ENCODE data around the gene NDUFS2. TPM values are rescaled to one million over a fixed set of nuclear protein-coding genes. Genes with fewer than 3 reads are reported as not detected.

The NDUFS2 gene
- total RNA-seq, 6 donors from 2014 or later = 65.7 to 194 (median 84.4) TPM

DNA sequence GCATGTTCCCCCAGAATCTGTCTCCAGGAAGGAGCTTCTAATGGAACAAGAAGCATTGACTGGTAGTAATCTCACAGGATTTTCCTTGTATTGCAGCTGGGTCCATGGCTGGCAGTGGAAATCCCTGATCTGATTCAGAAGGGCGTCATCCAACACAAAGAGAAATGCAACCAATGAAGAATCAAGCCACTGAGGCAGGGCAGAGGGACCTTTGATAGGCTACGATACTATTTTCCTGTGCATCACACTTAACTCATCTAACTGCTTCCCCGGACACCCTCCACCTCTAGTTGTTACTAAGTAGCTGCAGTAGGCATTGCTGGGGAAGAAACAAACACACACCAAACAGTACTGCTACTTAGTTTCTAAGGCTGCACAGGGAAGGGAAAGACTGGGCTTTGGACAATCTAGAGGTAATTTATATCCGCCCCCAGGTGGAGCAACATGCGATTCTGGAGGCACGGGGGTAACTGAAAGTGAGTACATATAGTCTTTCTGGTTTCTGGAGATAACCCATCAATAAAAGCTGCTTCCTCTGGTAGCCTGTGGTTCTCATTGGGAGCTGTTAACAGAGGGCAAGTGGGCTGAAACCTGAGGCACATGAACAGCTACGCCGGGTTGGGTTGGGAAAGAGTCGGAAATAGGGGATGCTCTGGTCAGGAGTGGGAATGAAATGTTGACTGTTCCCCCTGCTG, 43.7 kb upstream of the NDUFS2 start:
- ATAC-seq (ENCODE audit: low FRiP score in 2 of 2) = no peak
- TF ChIP-seq POLR2AphosphoS5 (IDR thresholded peaks at IDR 0.05) (no peak), POLR2A (IDR thresholded peaks at IDR 0.05) (no peak), EP300 (IDR thresholded peaks at IDR 0.05) (no peak)
- TF ChIP-seq, protein P1, sequence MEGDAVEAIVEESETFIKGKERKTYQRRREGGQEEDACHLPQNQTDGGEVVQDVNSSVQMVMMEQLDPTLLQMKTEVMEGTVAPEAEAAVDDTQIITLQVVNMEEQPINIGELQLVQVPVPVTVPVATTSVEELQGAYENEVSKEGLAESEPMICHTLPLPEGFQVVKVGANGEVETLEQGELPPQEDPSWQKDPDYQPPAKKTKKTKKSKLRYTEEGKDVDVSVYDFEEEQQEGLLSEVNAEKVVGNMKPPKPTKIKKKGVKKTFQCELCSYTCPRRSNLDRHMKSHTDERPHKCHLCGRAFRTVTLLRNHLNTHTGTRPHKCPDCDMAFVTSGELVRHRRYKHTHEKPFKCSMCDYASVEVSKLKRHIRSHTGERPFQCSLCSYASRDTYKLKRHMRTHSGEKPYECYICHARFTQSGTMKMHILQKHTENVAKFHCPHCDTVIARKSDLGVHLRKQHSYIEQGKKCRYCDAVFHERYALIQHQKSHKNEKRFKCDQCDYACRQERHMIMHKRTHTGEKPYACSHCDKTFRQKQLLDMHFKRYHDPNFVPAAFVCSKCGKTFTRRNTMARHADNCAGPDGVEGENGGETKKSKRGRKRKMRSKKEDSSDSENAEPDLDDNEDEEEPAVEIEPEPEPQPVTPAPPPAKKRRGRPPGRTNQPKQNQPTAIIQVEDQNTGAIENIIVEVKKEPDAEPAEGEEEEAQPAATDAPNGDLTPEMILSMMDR (IDR thresholded peaks at IDR 0.05) = no peak
- 64 to 67% methylated on average over 9 of the region's 9 CpGs for WGBS, 2 donors

DNA sequence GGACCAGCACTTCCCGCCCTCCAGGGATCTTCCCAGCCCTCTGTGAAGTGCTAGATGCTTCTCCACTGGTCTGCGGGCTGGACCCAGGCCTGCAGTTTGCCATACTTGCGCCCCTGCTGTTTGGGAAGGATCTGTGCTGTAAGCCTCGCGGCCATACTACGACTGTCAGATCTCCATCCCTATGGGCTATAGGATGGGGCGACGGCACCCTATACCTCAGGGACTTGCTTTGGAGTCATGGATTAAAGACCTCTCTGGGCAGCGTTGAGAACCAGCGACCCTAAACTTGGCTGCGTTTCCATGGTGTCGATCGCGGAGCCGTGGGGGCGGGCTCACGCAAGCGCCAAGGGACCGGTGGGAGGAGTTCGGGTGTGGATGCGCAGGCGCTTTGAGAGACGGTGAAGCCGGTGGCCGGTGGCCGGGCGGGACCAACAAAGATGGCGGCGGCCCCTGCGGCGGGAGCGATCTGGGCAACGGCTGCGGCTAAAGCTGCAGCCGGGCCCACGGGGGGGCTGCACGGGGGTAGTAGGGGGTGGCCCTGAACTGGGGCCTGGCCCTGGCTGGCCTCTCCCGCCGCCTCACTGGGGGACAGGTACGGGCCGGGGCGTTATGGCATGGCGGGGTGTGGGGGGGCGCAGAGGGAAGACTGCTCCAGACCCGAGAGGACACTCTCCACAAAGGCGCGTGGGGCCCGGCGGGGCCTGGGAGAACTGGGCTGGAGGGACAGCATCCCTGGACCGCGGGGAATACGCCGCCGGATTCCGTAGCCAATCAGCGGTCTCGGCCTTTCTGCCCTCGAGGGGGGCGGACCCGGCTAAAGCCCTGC, 42.9 kb upstream of the NDUFS2 start, which contains the start of gene USP21:
TSS of gene USP21 (plus strand) at position 414 of the 826 bp plus-strand sequence. CDS start 1,141 bp downstream, outside the sequence.
- H3K36me3 ChIP-seq = peaks cover 3 to 33% (median 12%) of the 10 kb centered on the region in 4 donors
- peaks cover 25 to 45% (median 35%) of the 10 kb centered on the region in 4 donors for H3K4me1 ChIP-seq
- H3K4me3 ChIP-seq = peak within 1 kb of the TSS; percentile 77 to 94 (median 86)
- H3K9me3 ChIP-seq = no peaks in the 10 kb centered on the region
- TF ChIP-seq EP300 (IDR thresholded peaks at IDR 0.05) (no peak), POLR2A (IDR thresholded peaks at IDR 0.05) (peak in 1 of 4 donors; percentile 80), POLR2AphosphoS5 (IDR thresholded peaks at IDR 0.05) (peak; percentile 28 to 72)
- TF ChIP-seq, protein P1 (IDR thresholded peaks at IDR 0.05) = peak in 3 of 6 experiments; percentile 6 to 44 (median 25)
- ATAC-seq (ENCODE audit: low FRiP score in 2 of 2) (peak; percentile 95 to 99), DNase-seq (peak; percentile 95 to 97)
- H3K27ac ChIP-seq = peak within 1 kb of the TSS; percentile 82 to 95 (median 92)
- no peaks in the 10 kb centered on the region for H3K27me3 ChIP-seq
- 1 to 5% methylated on average over 31 to 35 of the region's 60 CpGs for WGBS, 2 donors

More for the DNA sequence above, 43.7 kb upstream of the NDUFS2 start:
- peaks cover 3 to 32% (median 11%) of the 10 kb centered on the region in 4 donors for H3K36me3 ChIP-seq
- peak overlapping the region in 3 of 4 donors; percentile 82 to 94 (median 91) for H3K4me3 ChIP-seq
- DNase-seq = no peak
- H3K9me3 ChIP-seq = no peaks in the 10 kb centered on the region
- peak overlapping the region; percentile 82 to 95 (median 92) for H3K27ac ChIP-seq
- no peaks in the 10 kb centered on the region for H3K27me3 ChIP-seq
- peaks cover 27 to 45% (median 36%) of the 10 kb centered on the region in 4 donors for H3K4me1 ChIP-seq

DNA sequence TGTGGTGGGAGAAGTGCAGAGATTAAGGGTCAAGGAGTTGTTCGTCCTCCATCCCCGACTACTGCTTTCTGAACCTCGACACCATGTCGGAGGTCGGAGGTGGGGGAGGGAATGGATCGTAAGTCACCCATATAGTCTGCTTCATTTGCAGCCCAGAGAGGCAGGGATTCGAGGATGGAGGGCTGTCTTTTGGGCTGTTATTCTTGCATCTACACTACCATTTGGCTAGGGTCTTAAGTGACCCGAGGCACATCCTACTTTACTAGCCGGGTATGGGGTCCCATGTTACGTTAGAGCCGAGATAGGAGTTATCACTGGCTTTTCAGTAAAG, 42.3 kb upstream of the NDUFS2 start:
- TF ChIP-seq, protein P1 (IDR thresholded peaks at IDR 0.05) = no peak
- no peak for TF ChIP-seq EP300 (IDR thresholded peaks at IDR 0.05)
- TF ChIP-seq POLR2A (IDR thresholded peaks at IDR 0.05) = no peak
- TF ChIP-seq POLR2AphosphoS5 (IDR thresholded peaks at IDR 0.05) = no peak
- Histone ChIP-seq H3K9me3 (no peaks in the 10 kb centered on the region), H3K27me3 (no peaks in the 10 kb centered on the region), H3K4me1 (peaks cover 20 to 42% (median 30%) of the 10 kb centered on the region in 4 donors), H3K36me3 (peaks cover 3 to 37% (median 12%) of the 10 kb centered on the region in 4 donors), H3K27ac (peak overlapping the region; percentile 82 to 95 (median 92)), H3K4me3 (peak overlapping the region; percentile 77 to 94 (median 86))
- WGBS, 2 donors = 3 to 11% methylated on average over 11 of the region's 11 CpGs
- ATAC-seq (ENCODE audit: low FRiP score in 2 of 2) (no peak), DNase-seq (no peak)

DNA sequence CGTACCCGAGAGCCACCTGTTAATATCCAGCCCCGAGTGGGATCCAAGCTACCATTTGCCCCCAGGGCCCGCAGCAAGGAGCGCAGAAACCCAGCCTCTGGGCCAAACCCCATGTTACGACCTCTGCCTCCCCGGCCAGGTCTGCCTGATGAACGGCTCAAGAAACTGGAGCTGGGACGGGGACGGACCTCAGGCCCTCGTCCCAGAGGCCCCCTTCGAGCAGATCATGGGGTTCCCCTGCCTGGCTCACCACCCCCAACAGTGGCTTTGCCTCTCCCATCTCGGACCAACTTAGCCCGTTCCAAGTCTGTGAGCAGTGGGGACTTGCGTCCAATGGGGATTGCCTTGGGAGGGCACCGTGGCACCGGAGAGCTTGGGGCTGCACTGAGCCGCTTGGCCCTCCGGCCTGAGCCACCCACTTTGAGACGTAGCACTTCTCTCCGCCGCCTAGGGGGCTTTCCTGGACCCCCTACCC, 41.5 kb upstream of the NDUFS2 start:
- ATAC-seq (ENCODE audit: low FRiP score in 2 of 2) = no peak
- Histone ChIP-seq H3K36me3 (peaks cover 3 to 37% (median 12%) of the 10 kb centered on the region in 4 donors), H3K27ac (no peak overlapping the region), H3K9me3 (no peaks in the 10 kb centered on the region), H3K27me3 (no peaks in the 10 kb centered on the region), H3K4me1 (peaks cover 25 to 42% (median 32%) of the 10 kb centered on the region in 4 donors), H3K4me3 (no peak overlapping the region)
- no peak for TF ChIP-seq POLR2AphosphoS5 (IDR thresholded peaks at IDR 0.05)
- TF ChIP-seq, protein P1 (IDR thresholded peaks at IDR 0.05) = no peak
- no peak for TF ChIP-seq POLR2A (IDR thresholded peaks at IDR 0.05)
- no peak for TF ChIP-seq EP300 (IDR thresholded peaks at IDR 0.05)
- 91 to 94% methylated on average over 10 to 22 of the region's 22 CpGs for WGBS, 2 donors
- no peak for DNase-seq

All from upper lobe of left lung (tissue), 6 donors.